ENCODE measurements around the gene OIT3.
A peak's percentile ranks its signal among the peaks of the same experiment; 100 is the strongest.
"Not testable (repeated sequence)": the region's sequence is repeated elsewhere in the genome, so short reads cannot be mapped to it uniquely, and the experiment has no call there.

The OIT3 gene

DNA sequence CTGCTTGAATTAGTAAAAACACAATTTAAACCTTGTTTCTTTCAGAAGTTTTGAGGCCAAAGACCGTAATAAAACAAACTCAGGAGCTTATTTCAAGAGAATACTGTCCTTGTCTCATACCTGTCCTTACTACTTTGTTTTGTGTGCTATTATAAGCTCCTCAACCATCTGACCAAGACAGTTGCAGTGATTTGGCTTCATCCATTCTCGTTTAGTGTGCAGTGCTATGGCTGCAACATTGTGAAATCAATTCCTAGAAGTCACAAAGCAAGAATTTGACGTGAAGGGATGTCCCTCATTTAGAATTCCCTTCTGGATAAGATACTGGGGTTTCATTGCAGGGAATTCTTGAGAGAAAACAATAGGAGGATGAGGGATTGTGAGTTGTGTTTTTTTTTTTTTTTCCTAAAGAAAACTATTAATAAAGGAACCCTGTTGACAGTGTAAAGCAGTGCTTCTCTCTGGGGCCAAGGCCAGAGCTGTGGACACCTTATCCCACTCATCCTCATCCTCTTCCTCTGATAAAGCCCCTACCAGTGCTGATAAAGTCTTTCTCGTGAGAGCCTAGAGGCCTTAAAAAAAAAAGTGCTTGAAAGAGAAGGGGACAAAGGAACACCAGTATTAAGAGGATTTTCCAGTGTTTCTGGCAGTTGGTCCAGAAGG, at the start of gene OIT3:
TSS of gene OIT3 (plus strand) at position 604 of the 663 bp plus-strand sequence. CDS start 60 bp downstream, outside the sequence.
- DNase-seq = no peak

- peak in 1 of 2 experiments; percentile 17 for DNase-seq
Measured at GRCh38 chr10:72846238-72846637, 47.3 kb upstream of the OIT3 start.

GRCh38 chr10:72847681-72848080, 45.9 kb upstream of the OIT3 start:
- DNase-seq = no peak

- DNase-seq = no peak
Measured at GRCh38 chr10:72850861-72851260, 42.7 kb upstream of the OIT3 start.

- DNase-seq = no peak
Measured at GRCh38 chr10:72851509-72851908, 42.0 kb upstream of the OIT3 start.

- DNase-seq = no peak
Measured at GRCh38 chr10:72852508-72852907, 41.0 kb upstream of the OIT3 start.

DNA sequence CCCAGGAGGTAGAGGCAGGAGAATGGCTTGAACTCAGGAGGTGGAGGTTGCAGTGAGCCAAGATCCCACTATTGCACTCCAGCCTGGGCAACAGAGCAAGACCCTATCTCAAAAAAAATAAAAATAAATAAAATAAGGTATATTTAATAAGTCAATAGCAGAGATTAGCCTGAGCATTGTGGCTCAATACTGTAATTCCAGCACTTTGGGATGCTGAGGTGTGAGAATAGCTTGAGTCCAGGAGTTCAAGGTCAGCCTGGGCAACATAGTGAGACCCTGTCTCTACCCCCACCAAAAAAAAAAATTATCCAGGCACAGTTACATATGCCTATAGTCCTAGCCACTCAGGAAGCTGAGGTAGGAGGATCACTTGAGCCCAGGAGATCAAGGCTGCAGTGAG, 38.4 kb upstream of the OIT3 start:
- DNase-seq = no peak

DNA sequence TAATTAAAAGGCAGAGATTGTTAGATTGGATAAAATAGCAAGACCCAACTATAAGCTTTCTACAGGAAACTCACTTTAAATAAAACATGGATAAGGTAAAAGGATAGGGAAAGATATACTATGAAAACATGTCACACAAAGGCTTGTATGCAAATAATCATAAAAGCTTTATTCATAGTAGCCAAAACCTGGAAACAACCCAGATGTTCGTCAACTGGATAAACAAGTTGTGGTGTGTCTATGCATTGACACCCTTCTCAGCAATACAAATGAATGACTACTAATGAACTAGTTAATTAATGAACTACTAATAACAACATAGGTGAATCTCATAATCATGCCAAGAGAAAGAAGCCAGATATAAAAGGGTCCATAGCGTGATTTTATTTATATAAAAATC, 37.7 kb upstream of the OIT3 start:
- DNase-seq = no peak

GRCh38 chr10:72858067-72858466, 35.5 kb upstream of the OIT3 start:
- no peak for DNase-seq

DNA sequence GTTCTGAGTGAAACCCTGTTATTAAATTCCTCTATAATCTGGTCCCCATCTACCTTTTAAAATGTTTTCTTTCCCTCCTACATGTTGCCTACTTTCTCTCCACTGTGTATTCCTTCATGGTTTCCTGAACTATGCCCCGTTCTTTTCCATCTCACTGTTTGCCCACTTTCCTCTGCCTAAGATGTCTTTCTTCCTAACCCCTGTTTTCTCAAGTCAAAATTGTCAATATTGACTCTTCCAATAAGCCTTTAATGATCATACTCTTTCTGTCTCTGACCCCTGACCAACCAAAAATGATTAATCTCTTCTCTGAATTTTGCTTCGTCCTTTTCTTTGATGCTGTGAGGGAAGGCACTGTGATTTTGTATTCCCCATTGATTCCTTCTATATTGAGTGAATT, 30.6 kb upstream of the OIT3 start:
- DNase-seq = no peak

GRCh38 chr10:72875250-72876055, 18.1 kb upstream of the OIT3 start:
- DNase-seq = no peak

- no peak for DNase-seq
Measured at GRCh38 chr10:72879245-72879644, 14.3 kb upstream of the OIT3 start.

GRCh38 chr10:72881291-72881690, 12.2 kb upstream of the OIT3 start:
- DNase-seq = no peak

DNA sequence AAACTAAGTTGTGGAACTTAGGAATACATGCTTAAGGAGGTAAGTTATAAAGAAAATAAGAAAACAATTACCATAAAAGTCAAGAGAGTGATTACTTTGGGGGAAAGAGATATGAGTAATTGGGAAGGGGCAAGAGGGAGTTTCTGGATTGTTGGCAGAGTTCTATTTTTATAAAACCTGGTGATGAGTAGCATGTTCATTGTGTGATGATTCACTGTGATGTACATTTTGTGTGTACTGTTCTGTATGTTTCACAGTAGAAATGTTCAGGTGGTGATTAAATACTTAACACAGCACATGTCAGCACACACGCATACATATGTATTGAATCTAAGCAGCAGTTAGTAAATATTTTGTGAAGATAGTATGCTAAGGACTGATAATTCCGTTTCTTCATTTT, 9.7 kb upstream of the OIT3 start:
- DNase-seq = no peak

DNA sequence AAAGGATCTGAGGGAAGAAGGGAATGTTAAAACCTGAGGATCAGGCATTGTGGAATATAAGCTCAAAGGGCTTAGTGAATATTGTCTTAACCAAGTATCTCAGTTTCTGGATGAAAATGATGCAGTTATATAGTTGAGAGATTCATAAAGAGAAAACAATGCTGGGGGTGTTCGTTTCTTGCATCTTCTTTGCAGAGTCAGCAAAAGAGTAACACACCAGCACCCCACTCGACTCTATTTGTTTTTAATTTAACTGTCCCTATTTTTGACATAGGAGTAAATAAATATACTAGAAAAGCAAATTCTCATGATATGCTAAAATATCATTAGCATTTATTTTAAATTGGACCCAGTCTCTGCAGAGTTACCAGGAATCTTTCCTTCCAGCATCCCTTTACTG, 7.6 kb upstream of the OIT3 start:
- no peak for DNase-seq

DNA sequence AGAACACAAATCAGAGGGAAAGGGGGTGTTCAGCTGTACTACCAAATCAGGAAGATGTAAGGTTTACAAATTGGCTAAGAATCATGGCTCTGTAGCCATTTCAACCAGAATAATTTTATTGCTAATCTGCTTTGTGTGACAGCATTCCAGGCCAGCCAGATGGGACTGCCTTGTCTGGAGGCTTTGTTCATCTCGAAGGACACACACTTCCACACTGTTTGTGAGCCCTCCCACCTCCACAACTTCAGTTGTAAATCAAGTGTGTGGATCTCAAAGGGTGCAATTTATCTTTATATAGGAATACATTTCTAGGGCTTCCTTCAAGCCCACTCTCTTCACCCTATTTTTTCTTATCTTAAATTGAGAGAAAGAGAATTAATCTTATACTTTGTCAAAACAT, 6.9 kb upstream of the OIT3 start:
- DNase-seq = no peak

DNA sequence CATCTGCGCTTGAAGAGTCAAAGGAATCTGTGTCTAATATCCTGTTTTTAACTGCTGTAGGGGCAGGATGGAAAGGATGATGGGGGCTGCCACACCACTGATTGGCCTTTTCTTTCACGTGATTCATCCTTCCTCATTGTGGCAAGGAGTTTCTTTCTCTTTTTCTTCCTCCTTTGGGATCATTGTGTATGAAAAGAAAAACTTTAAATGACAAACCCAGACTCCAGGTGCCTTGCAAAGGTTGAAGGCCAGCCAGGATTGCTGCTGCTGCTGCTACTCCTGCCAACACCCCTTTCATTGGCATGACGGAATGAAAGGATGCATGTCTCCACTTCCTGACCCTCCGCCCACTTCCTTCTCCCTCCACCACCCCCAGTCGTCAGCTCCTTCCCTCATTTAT, 6.5 kb upstream of the OIT3 start:
- DNase-seq = peak in 1 of 2 experiments; percentile 22

DNA sequence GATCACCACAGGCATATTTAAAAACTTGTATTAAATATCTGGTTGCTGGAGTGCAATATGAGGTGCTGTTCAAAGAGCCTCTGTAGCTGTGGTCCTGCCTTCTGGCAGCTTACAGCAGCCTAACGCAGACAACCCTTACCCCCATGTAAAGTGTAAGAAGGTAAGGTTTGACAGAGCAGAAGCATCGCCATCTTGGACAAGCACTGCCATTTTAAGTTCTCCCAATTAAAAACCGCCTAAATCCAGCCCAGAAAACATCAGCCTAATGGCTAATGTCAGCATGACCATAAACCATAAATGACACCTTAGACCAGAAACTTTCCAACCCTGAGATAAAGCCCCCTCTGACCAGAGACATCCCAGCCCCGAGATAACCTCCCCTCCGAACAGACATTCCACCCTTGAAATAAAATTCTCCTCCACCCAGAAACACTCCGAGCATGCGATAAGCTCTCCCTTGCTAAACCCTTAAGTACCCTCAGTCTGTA, 5.3 kb upstream of the OIT3 start:
- DNase-seq = no peak

GRCh38 chr10:72889391-72889831, 4.1 kb upstream of the OIT3 start:
- DNase-seq = no peak

DNA sequence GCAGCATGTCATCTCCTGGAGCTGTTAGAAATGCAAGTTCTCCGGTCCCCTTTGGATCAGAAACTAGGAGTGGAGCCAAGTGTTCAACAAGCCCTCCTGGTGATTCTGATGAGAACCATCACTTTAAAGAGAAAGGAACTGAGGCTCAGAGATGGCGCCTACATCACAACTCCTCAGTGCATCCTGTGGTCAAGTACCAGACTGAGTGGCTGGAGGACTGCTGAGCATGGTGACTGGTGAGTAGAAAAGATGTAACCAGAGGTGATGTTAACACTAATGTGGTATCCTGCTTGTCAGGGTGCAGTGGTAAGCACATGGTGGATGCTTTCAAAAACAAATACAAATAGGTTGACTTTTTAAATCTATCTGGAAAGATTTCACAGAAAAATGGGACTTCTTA, 3.5 kb upstream of the OIT3 start:
- DNase-seq = no peak

DNA sequence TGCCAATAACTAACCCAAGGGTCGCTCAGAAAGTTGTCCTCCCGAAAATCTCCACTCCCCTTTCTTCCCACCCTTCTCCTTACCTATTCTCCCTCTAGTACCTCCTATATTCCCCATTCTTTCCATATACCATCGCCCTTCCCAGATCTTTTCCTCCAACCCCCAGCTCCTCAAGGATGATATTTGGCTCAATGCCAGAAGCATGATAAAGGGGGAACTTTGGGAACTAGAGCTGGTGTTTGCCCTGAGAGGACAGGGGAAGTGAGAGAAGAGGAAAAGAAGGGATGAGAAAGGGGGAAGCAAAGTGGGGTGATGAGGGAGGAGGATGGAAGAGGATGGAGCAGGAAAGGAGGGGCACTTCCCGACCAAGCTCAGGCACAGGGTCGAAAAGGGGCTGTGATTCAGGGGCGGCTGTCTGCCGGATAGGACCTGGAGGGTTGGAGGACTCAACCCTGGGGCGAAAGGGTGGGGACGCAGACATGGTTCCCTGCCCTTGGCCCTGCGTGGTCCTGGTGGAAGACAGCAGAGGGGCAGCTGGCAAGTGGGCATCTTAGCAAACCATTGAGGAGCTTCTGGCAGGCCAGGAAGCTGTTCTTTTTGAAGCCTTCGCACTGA, 1.8 kb downstream of the OIT3 start:
- no peak for DNase-seq

- no peak for DNase-seq
Measured at GRCh38 chr10:72898616-72899015, 5.1 kb downstream of the OIT3 start.

DNA sequence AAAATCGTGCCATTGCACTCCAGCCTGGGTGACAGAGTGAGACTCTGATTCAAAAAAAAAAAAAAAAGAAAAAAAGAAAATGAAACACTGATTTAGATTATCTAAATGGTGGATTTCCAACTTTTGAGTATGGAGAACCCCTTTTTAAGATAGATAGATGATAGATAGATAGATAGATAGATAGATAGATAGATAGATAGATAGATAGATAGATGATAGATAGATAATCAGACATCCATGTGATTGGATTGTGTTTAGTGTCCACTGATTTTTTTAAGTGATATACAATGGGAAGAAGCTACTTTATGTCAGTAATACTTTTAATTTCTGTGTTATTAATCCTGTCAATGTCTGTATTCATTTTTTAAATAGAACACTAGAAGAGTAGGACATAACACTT, 6.0 kb downstream of the OIT3 start:
- no peak for DNase-seq

DNA sequence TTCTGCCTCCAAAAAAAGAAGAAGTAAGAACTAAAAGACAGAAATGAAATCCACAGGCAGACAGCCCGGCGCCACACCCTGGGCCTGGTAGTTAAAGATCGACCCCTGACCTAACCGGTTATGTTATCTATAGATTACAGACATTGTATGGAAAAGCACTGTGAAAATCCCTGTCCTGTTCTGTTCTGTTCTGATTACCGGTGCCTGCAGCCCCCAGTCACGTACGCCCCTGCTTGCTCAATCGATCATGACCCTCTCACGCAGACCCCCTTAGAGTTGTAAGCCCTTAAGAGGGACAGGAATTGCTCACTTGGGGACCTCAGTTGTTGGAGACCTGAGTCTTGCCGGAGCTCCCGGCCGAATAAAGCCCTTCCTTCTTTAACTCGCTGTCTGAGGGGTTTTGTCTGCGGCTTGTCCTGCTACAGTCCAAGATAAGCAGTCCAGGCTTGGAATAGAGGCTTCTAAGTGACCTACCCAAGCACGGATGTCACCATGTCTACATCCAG, 10.5 kb downstream of the OIT3 start:
- DNase-seq = not testable (repeated sequence)

Measured in activated T-cell treated with anti-CD3 and anti-CD28 coated beads, Interleukin-2, amount 50 U/mL, for 48 hours (primary cell).